ENCODE measurements around the gene SLC11A1.

The SLC11A1 gene

DNA sequence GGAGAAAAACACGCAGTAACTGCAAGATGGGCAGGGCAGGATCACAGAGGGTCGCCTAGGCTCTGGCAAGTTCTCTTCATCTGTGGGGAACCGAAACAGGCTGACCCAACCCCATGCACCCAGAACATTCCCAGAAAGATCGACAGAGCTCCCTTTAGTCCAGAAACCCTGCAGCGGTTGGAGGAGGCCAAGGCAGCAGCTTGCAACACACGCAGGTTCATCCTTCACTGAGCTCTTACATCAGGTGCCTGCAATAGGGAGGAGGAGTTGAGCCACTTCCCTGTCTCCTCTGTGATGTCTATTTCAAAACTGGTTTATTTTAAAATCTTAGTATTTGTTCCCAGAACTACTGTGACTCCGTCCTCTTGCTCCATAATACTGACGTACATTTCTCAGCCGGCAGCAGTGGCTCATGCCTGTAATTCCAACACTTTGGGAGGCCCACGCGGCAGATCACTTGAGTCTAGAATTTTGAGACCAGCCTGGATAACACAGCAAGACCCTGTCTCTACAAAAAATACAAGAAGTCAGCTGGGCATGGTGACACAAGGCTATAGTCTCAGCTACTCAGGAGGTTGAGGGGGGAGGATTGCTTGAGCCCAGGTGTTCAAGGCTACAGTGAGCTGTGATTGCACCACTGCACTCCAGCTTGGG is 11.5 kb upstream of the SLC11A1 start:
- no peak overlapping the region for H3K27ac ChIP-seq (ENCODE audit: low read length, poor library complexity, severe bottlenecking)
- H3K4me2 ChIP-seq (ENCODE audit: low read length, poor library complexity, severe bottlenecking), result no peak overlapping the region
- no peak overlapping the region for H2BK15ac ChIP-seq (ENCODE audit: low read depth, poor library complexity, severe bottlenecking)
- WGBS, result 80% methylated on average over 11 of the region's 11 CpGs
- no peak overlapping the region for H3K4me3 ChIP-seq (ENCODE audit: insufficient read depth in 1 of 2, low read depth in 1 of 2, low read length in 2 of 2)
- no peak overlapping the region for H2BK120ac ChIP-seq (ENCODE audit: low read depth, low read length)
- no peak overlapping the region for H4K8ac ChIP-seq (ENCODE audit: low read length)
- no peak overlapping the region for H3K14ac ChIP-seq (ENCODE audit: low read length in 2 of 2)
- peak overlapping the region in 1 of 2 experiments; percentile 29 for H3K18ac ChIP-seq (ENCODE audit: low read depth in 1 of 2, low read length in 2 of 2)
- no peak overlapping the region for H2BK12ac ChIP-seq (ENCODE audit: low read length in 2 of 2)
- H2AK5ac ChIP-seq (ENCODE audit: low read length, severe bottlenecking), result no peak overlapping the region
- no peak overlapping the region for H2BK5ac ChIP-seq (ENCODE audit: low read depth, low read length, poor library complexity, severe bottlenecking)
- H3K9ac ChIP-seq (ENCODE audit: low read length), result no peak overlapping the region
- DNase-seq, result peak; percentile 90
- H3K9me3 ChIP-seq (ENCODE audit: control insufficient read depth, low read length), result peaks cover 5% of the 10 kb centered on the region
- peaks cover 4% of the 10 kb centered on the region for H3K4me1 ChIP-seq (ENCODE audit: control insufficient read depth, insufficient read depth, low read depth, low read length)
- no peak overlapping the region for H3K4ac ChIP-seq (ENCODE audit: low read depth in 1 of 2, low read length in 2 of 2)
- H3K23ac ChIP-seq (ENCODE audit: low read length in 2 of 2), result no peak overlapping the region
- H3K36me3 ChIP-seq (ENCODE audit: control insufficient read depth in 1 of 2, insufficient read depth in 2 of 2, low read depth in 1 of 2, low read length in 2 of 2), result no peaks in the 10 kb centered on the region
- no peak overlapping the region for H4K91ac ChIP-seq (ENCODE audit: low read length)
- no peaks in the 10 kb centered on the region for H3K79me1 ChIP-seq (replicated peaks; ENCODE audit: low read length, poor library complexity, severe bottlenecking)
- H3K27me3 ChIP-seq (ENCODE audit: control insufficient read depth in 1 of 2, insufficient read depth in 1 of 2, low read length in 2 of 2), result peaks cover 7 to 12% of the 10 kb centered on the region in 2 experiments
- H2AFZ ChIP-seq (ENCODE audit: low read depth, low read length), result no peak overlapping the region

DNA sequence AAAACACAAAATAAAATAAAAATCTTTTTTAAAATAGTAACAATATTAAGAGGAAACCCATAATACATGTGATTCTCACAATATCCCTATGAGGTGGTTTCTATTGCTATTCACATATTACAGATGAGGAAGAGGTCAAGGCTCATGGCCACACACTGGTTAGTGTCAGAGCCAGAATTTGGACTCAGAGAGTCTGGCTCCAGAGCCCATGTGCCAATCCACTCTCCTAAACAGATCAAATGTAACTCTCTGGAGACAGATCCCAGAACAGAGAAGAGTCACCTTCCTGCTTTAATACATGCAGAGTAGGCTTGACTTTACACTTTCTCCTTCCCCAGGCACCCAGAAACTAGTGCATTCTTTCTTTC is 10.1 kb upstream of the SLC11A1 start:
- Histone ChIP-seq H3K36me3 (ENCODE audit: control insufficient read depth in 1 of 2, insufficient read depth in 2 of 2, low read depth in 1 of 2, low read length in 2 of 2) (no peaks in the 10 kb centered on the region), H2BK5ac (ENCODE audit: low read depth, low read length, poor library complexity, severe bottlenecking) (no peak overlapping the region)
- no peak for DNase-seq

DNA sequence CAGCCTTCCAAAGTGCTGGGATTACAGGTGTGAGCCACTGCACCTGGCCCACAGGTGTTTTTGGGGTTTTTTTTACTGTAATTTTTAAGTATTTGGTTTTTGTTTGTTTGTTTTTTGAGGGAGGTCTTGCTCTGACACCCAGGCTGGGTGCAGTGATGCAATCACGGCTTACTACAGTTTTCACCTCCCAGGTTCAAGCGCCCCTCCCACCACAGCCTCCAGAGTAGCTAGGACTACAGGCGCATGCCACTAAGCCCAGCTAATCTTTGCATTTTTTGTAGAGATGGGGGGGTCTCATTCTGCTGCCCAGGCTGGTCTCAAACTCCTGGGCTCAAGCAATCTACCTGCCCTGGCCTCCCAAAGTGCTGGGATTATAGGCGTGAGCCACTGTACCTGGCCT is 7.3 kb upstream of the SLC11A1 start:
- Histone ChIP-seq H2BK15ac (ENCODE audit: low read depth, poor library complexity, severe bottlenecking) (no peak overlapping the region), H3K18ac (ENCODE audit: low read depth in 1 of 2, low read length in 2 of 2) (no peak overlapping the region), H4K8ac (ENCODE audit: low read length) (no peak overlapping the region), H2BK5ac (ENCODE audit: low read depth, low read length, poor library complexity, severe bottlenecking) (no peak overlapping the region), H4K91ac (ENCODE audit: low read length) (no peak overlapping the region), H3K36me3 (ENCODE audit: control insufficient read depth in 1 of 2, insufficient read depth in 2 of 2, low read depth in 1 of 2, low read length in 2 of 2) (no peaks in the 10 kb centered on the region), H2BK12ac (ENCODE audit: low read length in 2 of 2) (no peak overlapping the region), H3K79me1 (replicated peaks; ENCODE audit: low read length, poor library complexity, severe bottlenecking) (no peaks in the 10 kb centered on the region), H3K27me3 (ENCODE audit: control insufficient read depth in 1 of 2, insufficient read depth in 1 of 2, low read length in 2 of 2) (peaks cover 3 to 6% of the 10 kb centered on the region in 2 experiments), H3K4ac (ENCODE audit: low read depth in 1 of 2, low read length in 2 of 2) (no peak overlapping the region), H3K9ac (ENCODE audit: low read length) (no peak overlapping the region), H3K4me3 (ENCODE audit: insufficient read depth in 1 of 2, low read depth in 1 of 2, low read length in 2 of 2) (no peak overlapping the region), H2AFZ (ENCODE audit: low read depth, low read length) (no peak overlapping the region), H3K14ac (ENCODE audit: low read length in 2 of 2) (no peak overlapping the region), H2AK5ac (ENCODE audit: low read length, severe bottlenecking) (no peak overlapping the region), H3K27ac (ENCODE audit: low read length, poor library complexity, severe bottlenecking) (no peak overlapping the region), H2BK120ac (ENCODE audit: low read depth, low read length) (no peak overlapping the region), H3K4me2 (ENCODE audit: low read length, poor library complexity, severe bottlenecking) (no peak overlapping the region), H3K4me1 (ENCODE audit: control insufficient read depth, insufficient read depth, low read depth, low read length) (no peaks in the 10 kb centered on the region), H3K23ac (ENCODE audit: low read length in 2 of 2) (no peak overlapping the region), H3K9me3 (ENCODE audit: control insufficient read depth, low read length) (no peaks in the 10 kb centered on the region)
- DNase-seq, result no peak
- WGBS, result 84% methylated on average over 4 of the region's 4 CpGs

More for the DNA sequence above, 10.1 kb upstream of the SLC11A1 start:
- no peak overlapping the region for H3K27ac ChIP-seq (ENCODE audit: low read length, poor library complexity, severe bottlenecking)
- H4K8ac ChIP-seq (ENCODE audit: low read length), result no peak overlapping the region
- peaks cover 7 to 9% of the 10 kb centered on the region in 2 experiments for H3K27me3 ChIP-seq (ENCODE audit: control insufficient read depth in 1 of 2, insufficient read depth in 1 of 2, low read length in 2 of 2)
- no peaks in the 10 kb centered on the region for H3K9me3 ChIP-seq (ENCODE audit: control insufficient read depth, low read length)
- H2BK15ac ChIP-seq (ENCODE audit: low read depth, poor library complexity, severe bottlenecking), result peak overlapping the region; percentile 89
- H3K4ac ChIP-seq (ENCODE audit: low read depth in 1 of 2, low read length in 2 of 2), result no peak overlapping the region
- H2AFZ ChIP-seq (ENCODE audit: low read depth, low read length), result no peak overlapping the region
- no peak overlapping the region for H3K18ac ChIP-seq (ENCODE audit: low read depth in 1 of 2, low read length in 2 of 2)
- H2BK120ac ChIP-seq (ENCODE audit: low read depth, low read length), result no peak overlapping the region
- H3K14ac ChIP-seq (ENCODE audit: low read length in 2 of 2), result no peak overlapping the region
- no peak overlapping the region for H2BK12ac ChIP-seq (ENCODE audit: low read length in 2 of 2)
- H3K79me1 ChIP-seq (replicated peaks; ENCODE audit: low read length, poor library complexity, severe bottlenecking), result no peaks in the 10 kb centered on the region
- H2AK5ac ChIP-seq (ENCODE audit: low read length, severe bottlenecking), result no peak overlapping the region
- H3K4me2 ChIP-seq (ENCODE audit: low read length, poor library complexity, severe bottlenecking), result no peak overlapping the region
- H3K23ac ChIP-seq (ENCODE audit: low read length in 2 of 2), result no peak overlapping the region
- no peak overlapping the region for H4K91ac ChIP-seq (ENCODE audit: low read length)
- H3K9ac ChIP-seq (ENCODE audit: low read length), result no peak overlapping the region
- peaks cover 4% of the 10 kb centered on the region for H3K4me1 ChIP-seq (ENCODE audit: control insufficient read depth, insufficient read depth, low read depth, low read length)
- no peak overlapping the region for H3K4me3 ChIP-seq (ENCODE audit: insufficient read depth in 1 of 2, low read depth in 1 of 2, low read length in 2 of 2)

DNA sequence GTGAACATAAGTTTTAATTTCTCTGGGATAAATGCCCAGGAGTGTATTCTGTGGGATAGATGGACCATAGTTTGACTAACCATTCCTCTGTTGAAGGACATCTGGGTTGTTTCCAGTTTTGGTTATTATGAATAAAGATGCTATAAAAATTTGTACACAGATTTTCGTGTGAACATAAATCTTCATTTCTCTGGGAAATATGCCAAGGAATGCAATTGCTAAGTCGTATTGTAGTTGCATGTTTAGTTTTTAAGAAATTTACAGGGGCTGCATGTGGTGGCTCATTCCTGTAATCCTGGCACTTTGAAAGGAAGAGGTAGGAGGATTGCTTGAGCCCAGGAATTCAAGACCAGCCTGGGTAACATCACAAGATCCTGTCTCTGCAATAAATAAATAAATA is 6.9 kb upstream of the SLC11A1 start:
- Histone ChIP-seq H3K14ac (ENCODE audit: low read length in 2 of 2) (no peak overlapping the region), H3K27me3 (ENCODE audit: control insufficient read depth in 1 of 2, insufficient read depth in 1 of 2, low read length in 2 of 2) (peaks cover 6% of the 10 kb centered on the region in 2 experiments), H4K91ac (ENCODE audit: low read length) (no peak overlapping the region), H2AK5ac (ENCODE audit: low read length, severe bottlenecking) (no peak overlapping the region), H2BK12ac (ENCODE audit: low read length in 2 of 2) (no peak overlapping the region), H4K8ac (ENCODE audit: low read length) (no peak overlapping the region), H3K4ac (ENCODE audit: low read depth in 1 of 2, low read length in 2 of 2) (no peak overlapping the region), H2BK5ac (ENCODE audit: low read depth, low read length, poor library complexity, severe bottlenecking) (no peak overlapping the region), H3K4me3 (ENCODE audit: insufficient read depth in 1 of 2, low read depth in 1 of 2, low read length in 2 of 2) (no peak overlapping the region), H2BK120ac (ENCODE audit: low read depth, low read length) (no peak overlapping the region), H3K9me3 (ENCODE audit: control insufficient read depth, low read length) (no peaks in the 10 kb centered on the region), H2AFZ (ENCODE audit: low read depth, low read length) (no peak overlapping the region), H3K36me3 (ENCODE audit: control insufficient read depth in 1 of 2, insufficient read depth in 2 of 2, low read depth in 1 of 2, low read length in 2 of 2) (no peaks in the 10 kb centered on the region), H3K27ac (ENCODE audit: low read length, poor library complexity, severe bottlenecking) (no peak overlapping the region), H3K9ac (ENCODE audit: low read length) (no peak overlapping the region), H2BK15ac (ENCODE audit: low read depth, poor library complexity, severe bottlenecking) (no peak overlapping the region), H3K18ac (ENCODE audit: low read depth in 1 of 2, low read length in 2 of 2) (no peak overlapping the region), H3K23ac (ENCODE audit: low read length in 2 of 2) (no peak overlapping the region), H3K4me2 (ENCODE audit: low read length, poor library complexity, severe bottlenecking) (no peak overlapping the region), H3K79me1 (replicated peaks; ENCODE audit: low read length, poor library complexity, severe bottlenecking) (no peaks in the 10 kb centered on the region), H3K4me1 (ENCODE audit: control insufficient read depth, insufficient read depth, low read depth, low read length) (no peaks in the 10 kb centered on the region)
- WGBS, result 39% methylated on average over 2 of the region's 2 CpGs
- peak; percentile 62 for DNase-seq
